Calu3 (cell line): ENCODE results near the gene ZNF311. TPM values are rescaled to one million over a fixed set of nuclear protein-coding genes. Genes with fewer than 3 reads are reported as not detected.

Experiments
- BruUV-seq: library from RNA; stranded (reverse); fragments of 400-500 nt; replicated peaks from 2 replicates; lab custom pipeline; 2021; lab: Mats Ljungman, UMichigan
- CTCF ChIA-PET: fragments of 300-600 bp; sonication (Branson Sonifier 250); formaldehyde crosslinking; loops from one replicate; lab custom pipeline; 2022; ENCODE audit warnings: antibody characterized with exemption; lab: Charles Lee
- DNase-seq: peaks from one replicate; pipeline ENCODE4 v3.0.0; 2022
- H3K27ac Mint-ChIP-seq: one replicate; pipeline ENCODE4 v1.8.0; 2022; ENCODE audit warnings: mixed read lengths; ENCODE audit not compliant: unreplicated experiment
- H3K27me3 Mint-ChIP-seq: one replicate; pipeline ENCODE4 v1.8.0; 2022; ENCODE audit warnings: mixed read lengths; ENCODE audit not compliant: unreplicated experiment
- H3K36me3 Mint-ChIP-seq: one replicate; pipeline ENCODE4 v1.8.0; 2022; ENCODE audit warnings: mild to moderate bottlenecking, moderate library complexity, mixed read lengths; ENCODE audit not compliant: insufficient read depth, unreplicated experiment
- H3K4me1 Mint-ChIP-seq: one replicate; pipeline ENCODE4 v1.8.0; 2022; ENCODE audit warnings: mild to moderate bottlenecking, low read depth, mixed read lengths; ENCODE audit not compliant: unreplicated experiment
- H3K4me3 Mint-ChIP-seq: one replicate; pipeline ENCODE4 v1.8.0; 2022; ENCODE audit warnings: mild to moderate bottlenecking, low read depth, moderate library complexity, mixed read lengths; ENCODE audit not compliant: unreplicated experiment
- H3K9me3 Mint-ChIP-seq: one replicate; pipeline ENCODE4 v1.8.0; 2022; ENCODE audit warnings: low read depth, mixed read lengths; ENCODE audit not compliant: unreplicated experiment
- CTCF ChIP-seq: fragments of 200-600 bp; IDR thresholded peaks from one replicate; pipeline ENCODE4 v1.8.0; 2022; ENCODE audit warnings: antibody characterized with exemption; ENCODE audit not compliant: unreplicated experiment
- intact Hi-C: fragments of 100-400 bp; cut with micrococcal nuclease; formaldehyde crosslinking; loops from one replicate; pipeline ENCODE4 v1.10.0; 2022; ENCODE audit not compliant: unreplicated experiment
- total RNA-seq: library from RNA; stranded (reverse); gene quantifications from 2 replicates; pipeline ENCODE4 v1.2.3, GENCODE V29; 2022

Gene ZNF311
- total RNA-seq, 1 experiment from 2014 or later = 1.4 TPM

GRCh38 chr6:28981833-28982475 lies 23.2 kb downstream of the ZNF311 start:
- BruUV-seq = no TSS peak
- no peaks in the 10 kb centered on the region for H3K27me3 Mint-ChIP-seq
- peaks cover 48% of the 10 kb centered on the region for H3K4me1 Mint-ChIP-seq
- H3K4me3 Mint-ChIP-seq = peak overlapping the region; percentile 68
- no peaks in the 10 kb centered on the region for H3K9me3 Mint-ChIP-seq
- peak; percentile 81 for DNase-seq
- CTCF ChIA-PET = interaction anchor here (0.7 to 1.9 kb wide), 9 partner anchors 28 to 253 kb away, joined by 3 to 19 read pairs (median 3); partner anchors contain the start of gene TRIM27
- TF ChIP-seq CTCF = no peak
- H3K36me3 Mint-ChIP-seq = peaks cover 57% of the 10 kb centered on the region
- H3K27ac Mint-ChIP-seq = peak overlapping the region; percentile 60
- intact Hi-C loops = loop anchor here (1.0 to 10.0 kb wide), 3 partner anchors 41 to 143 kb away; partner anchors contain the start of gene TRIM27

- intact Hi-C loops = loop anchor here (1.0 to 10.0 kb wide), 2 partner anchors 40 to 57 kb away; partner anchors contain the start of gene TRIM27
- peaks cover 52% of the 10 kb centered on the region for H3K36me3 Mint-ChIP-seq
- no peaks in the 10 kb centered on the region for H3K27me3 Mint-ChIP-seq
- peak overlapping the region; percentile 60 for H3K27ac Mint-ChIP-seq
- peak overlapping the region; percentile 68 for H3K4me3 Mint-ChIP-seq
- TF ChIP-seq CTCF = no peak
- no TSS peak for BruUV-seq
- H3K9me3 Mint-ChIP-seq = no peaks in the 10 kb centered on the region
- CTCF ChIA-PET = interaction anchor here (0.6 to 1.9 kb wide), 11 partner anchors 28 to 635 kb away, joined by 3 to 19 read pairs (median 5); partner anchors contain the start of gene TRIM27
- DNase-seq = peak; percentile 84
- H3K4me1 Mint-ChIP-seq = peaks cover 43% of the 10 kb centered on the region
These were observed 23.7 kb downstream of the ZNF311 start for GRCh38 chr6:28981431-28981832.

GRCh38 chr6:28980852-28981430 lies 24.2 kb downstream of the ZNF311 start:
- peak overlapping the region; percentile 60 for H3K27ac Mint-ChIP-seq
- intact Hi-C loops = loop anchor here (1.0 to 10.0 kb wide), 2 partner anchors 40 to 56 kb away; partner anchors contain the start of gene TRIM27

More at GRCh38 chr6:28980852-28981430, 24.2 kb downstream of the ZNF311 start:
- CTCF ChIA-PET = interaction anchor here (0.6 to 1.9 kb wide), 12 partner anchors 19 to 636 kb away, joined by 3 to 19 read pairs (median 4); partner anchors contain the start of gene TRIM27
- Mint-ChIP-seq H3K27me3 (no peaks in the 10 kb centered on the region), H3K4me1 (peaks cover 39% of the 10 kb centered on the region), H3K9me3 (no peaks in the 10 kb centered on the region), H3K36me3 (peaks cover 47% of the 10 kb centered on the region), H3K4me3 (peak overlapping the region; percentile 68)
- TF ChIP-seq CTCF = no peak
- BruUV-seq = no TSS peak
- peak; percentile 85 for DNase-seq
